ENCODE data around the gene SSBP4.
A peak's percentile ranks its signal among the peaks of the same experiment; 100 is the strongest.

Gene SSBP4

GRCh38 chr19:18425515-18426415 is 6.6 kb downstream of the SSBP4 start (continued):
- TF ChIP-seq, protein P1, sequence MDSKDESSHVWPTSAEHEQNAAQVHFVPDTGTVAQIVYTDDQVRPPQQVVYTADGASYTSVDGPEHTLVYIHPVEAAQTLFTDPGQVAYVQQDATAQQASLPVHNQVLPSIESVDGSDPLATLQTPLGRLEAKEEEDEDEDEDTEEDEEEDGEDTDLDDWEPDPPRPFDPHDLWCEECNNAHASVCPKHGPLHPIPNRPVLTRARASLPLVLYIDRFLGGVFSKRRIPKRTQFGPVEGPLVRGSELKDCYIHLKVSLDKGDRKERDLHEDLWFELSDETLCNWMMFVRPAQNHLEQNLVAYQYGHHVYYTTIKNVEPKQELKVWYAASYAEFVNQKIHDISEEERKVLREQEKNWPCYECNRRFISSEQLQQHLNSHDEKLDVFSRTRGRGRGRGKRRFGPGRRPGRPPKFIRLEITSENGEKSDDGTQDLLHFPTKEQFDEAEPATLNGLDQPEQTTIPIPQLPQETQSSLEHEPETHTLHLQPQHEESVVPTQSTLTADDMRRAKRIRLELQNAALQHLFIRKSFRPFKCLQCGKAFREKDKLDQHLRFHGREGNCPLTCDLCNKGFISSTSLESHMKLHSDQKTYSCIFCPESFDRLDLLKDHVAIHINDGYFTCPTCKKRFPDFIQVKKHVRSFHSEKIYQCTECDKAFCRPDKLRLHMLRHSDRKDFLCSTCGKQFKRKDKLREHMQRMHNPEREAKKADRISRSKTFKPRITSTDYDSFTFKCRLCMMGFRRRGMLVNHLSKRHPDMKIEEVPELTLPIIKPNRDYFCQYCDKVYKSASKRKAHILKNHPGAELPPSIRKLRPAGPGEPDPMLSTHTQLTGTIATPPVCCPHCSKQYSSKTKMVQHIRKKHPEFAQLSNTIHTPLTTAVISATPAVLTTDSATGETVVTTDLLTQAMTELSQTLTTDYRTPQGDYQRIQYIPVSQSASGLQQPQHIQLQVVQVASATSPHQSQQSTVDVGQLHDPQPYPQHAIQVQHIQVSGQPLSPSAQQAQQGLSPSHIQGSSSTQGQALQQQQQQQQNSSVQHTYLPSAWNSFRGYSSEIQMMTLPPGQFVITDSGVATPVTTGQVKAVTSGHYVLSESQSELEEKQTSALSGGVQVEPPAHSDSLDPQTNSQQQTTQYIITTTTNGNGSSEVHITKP (tag by site-specific recombination; IDR thresholded peaks at IDR 0.05): 0 out of 2 replicates have a peak, but pooled peaks have one; percentile 25
- TF ChIP-seq ZNF600 (tag by site-specific recombination; IDR thresholded peaks at IDR 0.05): peak; percentile 49
- peak; percentile 43; the same call in 1 of the 2 replicates for TF ChIP-seq ZFHX2 (tag by site-specific recombination; conservative IDR thresholded peaks at IDR 0.05)
- TF ChIP-seq ZNF23 (tag by site-specific recombination; IDR thresholded peaks at IDR 0.05; ENCODE audit: borderline replicate concordance): no peak
- 0 out of 2 replicates have a peak, but pooled peaks have one; percentile 25 for TF ChIP-seq ZBTB17 (tag by site-specific recombination; IDR thresholded peaks at IDR 0.05)
- TF ChIP-seq SP7 (tag by site-specific recombination; IDR thresholded peaks at IDR 0.05): peak; percentile 39; the same call in 1 of the 2 replicates
- peak; percentile 90 for TF ChIP-seq ZBTB48 (tag by site-specific recombination; IDR thresholded peaks at IDR 0.05)
- no peak for TF ChIP-seq KLF7 (tag by site-specific recombination; IDR thresholded peaks at IDR 0.05; ENCODE audit: borderline replicate concordance)
- TF ChIP-seq ZFP69B (tag by site-specific recombination; IDR thresholded peaks at IDR 0.05): peak; percentile 63; the same call in 1 of the 2 replicates

DNA sequence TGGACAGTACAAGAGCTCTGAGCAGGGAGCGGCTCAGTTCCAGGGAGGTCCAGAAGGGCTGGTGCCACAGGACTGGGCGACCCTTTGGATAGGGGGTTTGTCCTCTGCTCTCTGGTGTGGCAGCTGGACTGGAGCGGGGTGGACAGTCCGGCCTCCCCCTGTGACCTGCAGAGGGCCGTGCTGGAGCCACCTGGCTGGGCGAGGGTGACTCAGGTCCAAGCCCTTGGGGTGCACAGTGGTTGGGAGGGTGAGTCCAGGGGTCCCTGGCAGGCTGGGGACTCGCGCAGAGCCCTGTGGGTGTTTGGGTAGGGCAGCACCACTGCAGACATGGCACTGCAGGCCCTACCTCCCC is 7.2 kb downstream of the SSBP4 start:
- no peaks in the 10 kb centered on the region for H3K36me3 ChIP-seq (ENCODE audit: control insufficient read depth in 2 of 2, insufficient read depth in 1 of 2, low read length in 2 of 2)
- H3K4me1 ChIP-seq (ENCODE audit: control insufficient read depth, insufficient read depth, low read length): peaks cover 14% of the 10 kb centered on the region
- no peak overlapping the region for H3K4me3 ChIP-seq (ENCODE audit: low read depth, low read length)
- no peak overlapping the region for H3K27ac ChIP-seq (ENCODE audit: extremely low read depth, low read depth, low read length)
- H3K9me3 ChIP-seq (ENCODE audit: control insufficient read depth, insufficient read depth, low read depth, low read length): no peaks in the 10 kb centered on the region
- ChIA-PET CTCF (no interaction called here), POLR2A (interaction anchor here (1.5 kb wide), 2 partner anchors 10 to 12 kb away, joined by 4 to 5 read pairs; partner anchors contain the start of gene ISYNA1)
- TF ChIP-seq ZBTB49 (tag by site-specific recombination; IDR thresholded peaks at IDR 0.05; ENCODE audit: low read depth) (no peak), ZNF571 (tag by site-specific recombination; IDR thresholded peaks at IDR 0.05) (no peak), ZNF274 (IDR thresholded peaks at IDR 0.05; ENCODE audit: low read length) (no peak), ZNF274 (tag by site-specific recombination; IDR thresholded peaks at IDR 0.05; ENCODE audit: borderline replicate concordance) (no peak), ZBTB7A (tag by site-specific recombination; IDR thresholded peaks at IDR 0.05; ENCODE audit: low read depth) (no peak), ZFHX2 (tag by site-specific recombination; conservative IDR thresholded peaks at IDR 0.05) (no peak), REST (tag by site-specific recombination; IDR thresholded peaks at IDR 0.05) (no peak), ZNF394 (tag by site-specific recombination; IDR thresholded peaks at IDR 0.05; ENCODE audit: borderline replicate concordance) (no peak), ZNF558 (tag by site-specific recombination; IDR thresholded peaks at IDR 0.05) (no peak), ZNF223 (tag by site-specific recombination; IDR thresholded peaks at IDR 0.05) (no peak)
- TF ChIP-seq, protein P2, sequence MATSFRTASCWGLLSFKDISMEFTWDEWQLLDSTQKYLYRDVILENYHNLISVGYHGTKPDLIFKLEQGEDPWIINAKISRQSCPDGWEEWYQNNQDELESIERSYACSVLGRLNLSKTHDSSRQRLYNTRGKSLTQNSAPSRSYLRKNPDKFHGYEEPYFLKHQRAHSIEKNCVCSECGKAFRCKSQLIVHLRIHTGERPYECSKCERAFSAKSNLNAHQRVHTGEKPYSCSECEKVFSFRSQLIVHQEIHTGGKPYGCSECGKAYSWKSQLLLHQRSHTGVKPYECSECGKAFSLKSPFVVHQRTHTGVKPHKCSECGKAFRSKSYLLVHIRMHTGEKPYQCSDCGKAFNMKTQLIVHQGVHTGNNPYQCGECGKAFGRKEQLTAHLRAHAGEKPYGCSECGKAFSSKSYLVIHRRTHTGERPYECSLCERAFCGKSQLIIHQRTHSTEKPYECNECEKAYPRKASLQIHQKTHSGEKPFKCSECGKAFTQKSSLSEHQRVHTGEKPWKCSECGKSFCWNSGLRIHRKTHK (tag by site-specific recombination; IDR thresholded peaks at IDR 0.05): no peak
- TF ChIP-seq, protein P3, sequence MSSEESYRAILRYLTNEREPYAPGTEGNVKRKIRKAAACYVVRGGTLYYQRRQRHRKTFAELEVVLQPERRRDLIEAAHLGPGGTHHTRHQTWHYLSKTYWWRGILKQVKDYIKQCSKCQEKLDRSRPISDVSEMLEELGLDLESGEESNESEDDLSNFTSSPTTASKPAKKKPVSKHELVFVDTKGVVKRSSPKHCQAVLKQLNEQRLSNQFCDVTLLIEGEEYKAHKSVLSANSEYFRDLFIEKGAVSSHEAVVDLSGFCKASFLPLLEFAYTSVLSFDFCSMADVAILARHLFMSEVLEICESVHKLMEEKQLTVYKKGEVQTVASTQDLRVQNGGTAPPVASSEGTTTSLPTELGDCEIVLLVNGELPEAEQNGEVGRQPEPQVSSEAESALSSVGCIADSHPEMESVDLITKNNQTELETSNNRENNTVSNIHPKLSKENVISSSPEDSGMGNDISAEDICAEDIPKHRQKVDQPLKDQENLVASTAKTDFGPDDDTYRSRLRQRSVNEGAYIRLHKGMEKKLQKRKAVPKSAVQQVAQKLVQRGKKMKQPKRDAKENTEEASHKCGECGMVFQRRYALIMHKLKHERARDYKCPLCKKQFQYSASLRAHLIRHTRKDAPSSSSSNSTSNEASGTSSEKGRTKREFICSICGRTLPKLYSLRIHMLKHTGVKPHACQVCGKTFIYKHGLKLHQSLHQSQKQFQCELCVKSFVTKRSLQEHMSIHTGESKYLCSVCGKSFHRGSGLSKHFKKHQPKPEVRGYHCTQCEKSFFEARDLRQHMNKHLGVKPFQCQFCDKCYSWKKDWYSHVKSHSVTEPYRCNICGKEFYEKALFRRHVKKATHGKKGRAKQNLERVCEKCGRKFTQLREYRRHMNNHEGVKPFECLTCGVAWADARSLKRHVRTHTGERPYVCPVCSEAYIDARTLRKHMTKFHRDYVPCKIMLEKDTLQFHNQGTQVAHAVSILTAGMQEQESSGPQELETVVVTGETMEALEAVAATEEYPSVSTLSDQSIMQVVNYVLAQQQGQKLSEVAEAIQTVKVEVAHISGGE (tag by site-specific recombination; conservative IDR thresholded peaks at IDR 0.05; ENCODE audit: low read depth): no peak
